HG03175 (cell line): ENCODE results near the gene HNF1B.

Experiments
- ATAC-seq: cut with Tn5 transposase; IDR thresholded peaks from one replicate; pipeline ENCODE4 v1.9.1; 2021; ENCODE audit warnings: mild to moderate bottlenecking, moderate library complexity; ENCODE audit not compliant: unreplicated experiment

The HNF1B gene

DNA sequence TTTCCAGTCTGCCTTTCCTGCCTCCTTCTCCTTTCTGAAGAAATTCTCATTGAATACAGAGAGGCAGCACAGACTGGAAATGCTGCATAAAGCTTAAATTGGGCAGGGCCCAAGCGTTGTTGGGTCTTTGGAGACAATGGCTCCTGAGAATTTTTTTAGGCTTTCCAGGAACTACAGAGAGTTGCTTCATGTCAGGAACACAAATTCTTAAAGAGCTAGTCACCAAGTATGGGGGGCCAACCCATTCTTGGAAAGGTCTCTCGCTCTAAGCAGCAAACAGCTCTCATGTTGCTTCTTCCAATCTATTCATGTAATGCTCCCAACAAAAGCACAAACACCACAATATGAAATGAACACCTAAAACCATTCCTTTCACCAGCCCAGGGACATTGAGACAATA, 6.9 kb downstream of the HNF1B start:
- ATAC-seq = no peak

DNA sequence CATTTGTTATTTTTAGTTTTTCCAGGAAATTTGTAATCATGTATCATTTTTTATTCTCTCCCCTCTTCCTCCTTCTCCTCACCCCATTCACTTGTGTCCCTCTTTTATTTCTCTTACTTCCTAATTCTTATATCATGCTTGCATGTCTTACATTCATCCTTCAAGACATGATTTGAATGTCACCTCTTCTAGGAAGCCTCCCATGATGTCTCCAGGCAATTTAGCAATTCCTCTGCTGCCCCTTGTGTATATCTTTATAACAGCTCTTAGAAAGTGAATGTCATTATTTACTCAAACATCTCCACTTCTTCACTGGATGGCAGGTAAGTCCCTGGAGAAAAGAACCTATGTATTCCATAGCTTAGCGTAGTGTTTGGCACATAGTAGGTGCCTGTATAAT, 7.8 kb downstream of the HNF1B start:
- ATAC-seq = no peak

DNA sequence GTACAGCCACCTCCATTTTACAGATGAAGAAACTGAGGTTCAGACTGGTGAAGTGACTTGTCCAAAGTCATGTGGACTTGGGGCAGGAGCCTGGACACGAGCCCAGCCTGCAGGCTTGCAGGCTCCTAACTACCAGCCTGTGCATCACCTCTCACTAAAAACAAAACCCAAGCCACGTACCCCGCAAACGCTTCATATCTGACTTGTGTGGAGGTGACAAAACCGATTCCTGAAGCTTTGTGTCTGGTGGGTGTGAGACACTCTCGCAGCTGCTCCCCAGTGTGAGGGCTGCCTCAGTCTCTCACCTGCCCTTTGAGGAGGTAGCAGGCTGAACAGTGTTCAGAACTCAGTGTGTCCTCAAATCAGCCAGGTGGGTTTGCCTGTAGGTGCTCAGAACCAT, 8.4 kb downstream of the HNF1B start:
- no peak for ATAC-seq

DNA sequence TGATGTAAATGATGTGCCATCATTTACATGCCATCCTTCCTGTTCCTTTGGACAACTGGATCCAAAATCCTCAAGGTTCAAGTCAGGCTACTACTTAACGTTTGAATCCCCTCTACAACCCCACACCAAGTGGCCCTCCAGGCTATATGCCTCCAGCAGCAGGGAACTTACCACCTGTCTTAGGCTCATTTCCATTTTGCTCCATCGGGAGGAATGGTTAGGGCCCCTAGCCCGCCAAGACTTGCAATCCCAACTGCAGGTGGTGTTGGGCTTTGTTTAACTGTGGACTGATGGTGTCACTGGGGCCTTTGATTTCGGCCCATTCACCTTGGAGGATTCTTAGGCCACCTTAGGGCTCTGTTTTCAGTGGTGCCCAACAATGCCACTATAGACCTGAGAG, 9.7 kb downstream of the HNF1B start:
- ATAC-seq = no peak

DNA sequence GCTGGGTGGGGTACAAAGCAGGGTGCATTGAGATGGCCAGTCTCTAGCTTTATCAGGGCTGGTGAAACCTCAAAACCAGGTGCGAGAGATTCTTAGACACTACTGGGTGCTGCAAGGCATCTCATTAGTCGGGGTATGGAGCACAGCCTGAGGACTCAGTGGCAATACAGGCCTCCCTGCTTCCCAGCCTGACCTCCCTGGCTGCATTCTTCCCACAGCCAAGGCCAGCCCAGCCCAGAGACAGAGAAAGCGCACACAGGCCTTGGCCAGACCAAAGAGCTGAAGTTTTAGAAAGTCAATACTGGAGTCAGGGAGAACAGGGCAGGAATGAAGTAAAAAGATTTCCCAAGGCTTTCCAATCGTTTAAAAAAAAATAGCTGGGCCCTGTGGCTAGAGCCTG, 12.5 kb downstream of the HNF1B start:
- ATAC-seq = no peak

DNA sequence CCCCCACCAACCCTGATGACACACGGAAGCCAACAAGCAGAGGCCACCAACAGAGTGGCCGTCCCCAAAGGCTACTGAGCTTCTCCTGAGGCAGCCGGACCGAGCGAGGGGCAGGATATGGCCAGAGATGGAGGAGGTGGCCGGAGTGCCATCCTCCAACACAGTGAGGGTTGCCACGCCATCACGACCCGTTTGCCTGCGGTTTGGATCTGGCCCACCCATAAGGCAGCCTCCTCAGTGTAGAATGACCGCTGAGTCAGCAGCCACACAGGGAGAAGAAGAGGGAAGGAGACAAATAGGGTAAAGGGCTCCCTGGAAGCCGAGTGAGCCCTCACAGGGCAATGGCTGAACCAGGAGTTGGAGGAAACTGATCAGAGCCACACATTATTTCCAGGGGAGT, 13.8 kb downstream of the HNF1B start:
- no peak for ATAC-seq

DNA sequence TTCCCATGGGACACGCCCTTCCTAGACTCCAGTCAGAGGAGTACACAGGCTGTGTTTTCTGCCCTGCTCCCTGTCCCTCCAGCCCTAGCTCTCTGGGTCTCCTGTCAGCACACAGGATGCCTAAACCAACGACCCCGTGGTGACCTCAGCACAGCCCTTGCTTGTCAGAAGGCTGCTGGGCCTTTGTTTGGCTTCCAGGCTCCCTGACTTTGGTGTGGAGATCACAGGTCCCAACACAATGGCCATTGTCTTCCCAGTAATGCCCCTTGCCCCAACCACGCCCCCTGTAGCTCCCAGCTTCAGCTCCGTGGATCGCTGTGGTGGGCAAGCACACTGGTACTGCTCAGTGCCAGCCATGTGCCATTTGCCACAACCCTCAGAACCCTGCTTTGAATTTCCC, 15.0 kb downstream of the HNF1B start:
- no peak for ATAC-seq

DNA sequence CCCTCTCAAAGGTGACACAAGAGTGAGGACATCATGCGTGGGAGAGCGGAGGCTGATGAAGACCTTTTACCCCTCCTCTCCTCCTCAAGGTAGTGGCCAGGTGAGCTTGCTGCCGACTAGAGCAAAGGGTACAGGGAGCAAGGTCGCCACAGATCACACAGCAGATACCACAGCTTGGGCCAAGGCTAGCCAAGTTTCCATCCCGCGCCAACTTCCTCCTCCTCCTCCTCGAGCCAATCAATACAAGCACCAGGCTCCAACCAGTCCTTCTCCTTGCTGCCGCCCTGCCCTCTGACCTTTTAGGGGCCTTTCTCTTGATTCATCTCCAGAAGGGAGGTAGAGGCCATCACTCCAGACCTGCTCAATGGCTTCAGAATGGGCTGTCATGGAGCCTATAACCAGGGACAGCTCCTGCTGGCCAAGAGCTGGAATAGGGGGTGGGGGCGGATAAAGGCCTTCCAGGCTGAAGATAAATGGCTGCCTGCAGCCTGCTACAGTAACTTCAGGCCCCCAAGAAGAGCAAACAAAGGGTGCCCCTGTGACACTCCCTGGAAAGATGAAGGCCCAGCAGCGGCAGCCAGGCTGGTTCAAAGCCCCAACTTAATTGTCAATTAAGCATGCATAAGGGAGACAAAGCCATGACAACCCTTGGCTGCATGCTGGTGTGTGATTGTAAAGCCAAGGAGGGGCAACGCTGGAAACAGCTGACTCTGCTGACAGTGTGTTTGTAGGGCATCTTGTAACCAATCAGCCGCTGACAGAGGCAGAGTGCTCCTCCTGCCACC, 17.8 kb downstream of the HNF1B start:
- no peak for ATAC-seq

DNA sequence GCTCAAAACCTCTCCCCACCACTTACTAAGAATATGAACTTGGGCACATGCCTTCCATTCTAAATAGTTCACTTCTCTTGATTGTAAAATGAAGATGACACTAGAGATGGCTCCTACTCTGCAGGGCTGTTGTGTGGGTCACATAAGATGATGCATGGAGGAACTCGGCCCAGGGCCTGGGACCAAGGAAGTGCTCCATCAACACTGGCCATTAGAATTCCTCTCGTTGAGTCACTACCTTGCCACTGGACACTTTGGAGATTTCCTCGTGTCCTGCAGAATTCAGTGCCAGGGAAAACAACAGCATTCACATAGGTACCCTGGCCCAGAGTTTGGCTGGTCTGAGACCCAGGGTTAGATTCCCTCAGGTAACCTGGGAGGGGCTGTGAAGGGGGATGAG, 18.6 kb downstream of the HNF1B start:
- no peak for ATAC-seq

DNA sequence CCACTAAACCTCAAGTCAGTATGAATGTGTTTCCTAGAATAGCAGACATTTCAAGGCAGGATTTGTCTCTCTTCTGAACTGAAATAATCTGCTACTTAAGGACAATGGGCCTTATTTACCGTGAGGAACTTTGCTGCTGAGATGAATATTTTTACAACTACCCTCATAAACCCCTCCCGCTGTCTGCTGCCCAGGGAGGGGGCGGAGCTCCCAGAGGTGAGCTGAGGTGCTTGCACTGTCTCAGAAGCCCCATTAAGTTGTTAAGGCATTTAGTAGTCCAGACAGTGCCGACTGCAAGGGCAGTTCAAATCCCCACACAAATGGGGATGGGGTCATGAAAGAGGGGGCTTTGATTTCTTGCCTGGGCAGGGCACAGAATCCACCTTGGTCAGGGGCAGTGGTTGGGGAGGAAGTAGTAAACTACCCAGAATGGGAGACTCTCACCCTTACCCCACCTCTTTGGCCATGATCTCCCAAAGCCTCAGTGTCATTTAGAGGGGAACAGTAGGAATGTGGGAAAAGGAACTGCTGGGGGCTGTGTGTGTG, 19.2 kb downstream of the HNF1B start:
- ATAC-seq = no peak

DNA sequence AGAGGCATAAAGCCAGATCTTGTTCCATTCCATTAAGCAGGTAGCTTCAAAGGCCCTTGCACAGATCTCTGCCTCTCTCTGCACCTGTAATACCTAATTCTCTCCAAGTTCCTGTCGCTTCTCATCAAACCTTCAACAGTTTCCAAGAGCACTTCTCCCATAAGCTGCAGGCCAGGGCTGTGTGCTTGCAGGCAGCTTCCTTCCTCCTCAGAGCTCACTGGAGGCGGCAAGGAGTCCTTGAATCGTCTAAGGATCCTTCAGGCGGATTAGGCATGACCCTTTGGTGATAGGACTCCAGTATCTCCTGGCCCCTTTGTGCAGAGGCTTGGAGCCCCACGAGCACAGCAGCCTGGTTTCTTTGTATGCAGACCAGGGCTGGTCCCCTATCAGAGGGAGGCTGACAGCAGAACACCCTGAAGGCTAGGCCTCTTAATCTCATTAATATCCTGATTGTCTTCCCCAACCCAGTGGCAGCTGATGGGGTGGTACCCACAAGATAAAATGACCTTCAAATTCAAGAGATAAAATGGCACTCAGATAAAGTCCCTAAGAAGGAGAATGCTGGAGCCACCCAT, 19.8 kb downstream of the HNF1B start:
- ATAC-seq = no peak

DNA sequence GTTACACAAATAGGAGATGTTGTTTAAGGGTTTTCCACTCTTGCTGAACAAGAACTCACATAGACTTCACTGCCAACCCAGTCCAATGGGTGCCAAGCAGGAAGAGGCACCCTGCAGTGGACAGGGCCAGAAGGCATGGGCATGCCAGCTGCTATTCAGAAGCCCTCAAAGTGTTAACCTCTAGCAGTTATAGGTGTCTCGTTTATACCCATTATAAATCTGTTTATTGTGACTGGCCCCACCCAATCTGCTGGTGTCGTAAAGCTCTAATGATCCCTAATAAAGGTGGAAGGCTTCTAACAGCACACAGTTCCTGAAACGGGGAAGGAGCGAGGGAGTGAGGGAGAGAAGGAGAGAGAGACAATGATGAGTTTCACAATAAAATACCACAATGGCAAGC, 23.9 kb downstream of the HNF1B start:
- no peak for ATAC-seq

DNA sequence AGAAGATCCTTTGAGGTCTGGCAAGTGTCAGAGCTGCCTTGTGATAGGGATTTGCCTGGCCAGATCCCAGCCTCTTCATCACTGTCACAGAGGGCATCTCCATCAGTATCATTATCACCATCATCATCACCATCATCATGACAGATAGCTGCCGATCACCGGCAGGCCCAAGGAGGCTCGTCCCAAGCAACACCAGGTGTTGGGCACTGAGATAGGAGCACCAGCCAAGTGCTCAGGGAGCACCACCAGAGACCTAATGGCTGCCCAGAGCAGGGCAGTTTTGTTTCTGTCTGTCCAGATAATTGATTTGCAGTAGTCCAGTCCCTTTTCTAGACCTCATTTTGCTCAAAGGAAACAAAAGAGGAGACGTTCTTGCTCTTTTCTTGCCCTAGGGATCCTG, 25.0 kb downstream of the HNF1B start:
- ATAC-seq = no peak

DNA sequence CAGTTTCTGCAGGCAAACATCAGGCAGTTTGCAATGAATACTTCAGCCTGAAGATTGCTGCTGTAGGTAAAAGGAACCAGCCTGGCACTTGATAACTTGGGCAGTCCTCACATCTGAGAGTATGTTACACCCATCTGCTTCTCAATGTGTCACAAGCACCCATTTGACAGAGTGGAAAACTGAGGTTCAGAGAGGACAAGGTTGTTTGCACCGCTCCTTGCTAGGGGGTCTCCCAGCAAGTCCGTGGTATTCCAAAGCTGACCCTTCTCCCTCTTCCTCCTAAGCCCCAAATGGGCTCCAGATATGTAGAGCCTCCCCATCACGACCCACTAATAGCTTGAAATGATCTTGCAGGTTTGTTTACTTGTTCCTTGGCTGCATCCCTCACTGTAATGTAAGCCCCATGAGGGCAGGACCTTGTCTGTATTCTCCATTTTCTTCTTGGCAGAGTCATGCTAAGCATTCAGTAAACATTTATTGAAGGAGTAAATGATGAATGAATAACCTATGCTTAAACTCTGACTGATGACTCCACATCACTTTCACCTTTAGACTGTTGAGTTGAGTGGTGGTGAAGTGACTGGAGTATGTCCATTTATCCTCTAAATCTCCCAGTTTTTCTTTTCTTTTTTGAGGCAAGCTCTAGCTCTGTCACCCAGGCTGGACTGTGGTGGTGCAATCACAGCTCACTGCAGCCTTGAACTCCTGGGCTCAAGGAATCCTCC, 26.4 kb downstream of the HNF1B start:
- no peak for ATAC-seq

DNA sequence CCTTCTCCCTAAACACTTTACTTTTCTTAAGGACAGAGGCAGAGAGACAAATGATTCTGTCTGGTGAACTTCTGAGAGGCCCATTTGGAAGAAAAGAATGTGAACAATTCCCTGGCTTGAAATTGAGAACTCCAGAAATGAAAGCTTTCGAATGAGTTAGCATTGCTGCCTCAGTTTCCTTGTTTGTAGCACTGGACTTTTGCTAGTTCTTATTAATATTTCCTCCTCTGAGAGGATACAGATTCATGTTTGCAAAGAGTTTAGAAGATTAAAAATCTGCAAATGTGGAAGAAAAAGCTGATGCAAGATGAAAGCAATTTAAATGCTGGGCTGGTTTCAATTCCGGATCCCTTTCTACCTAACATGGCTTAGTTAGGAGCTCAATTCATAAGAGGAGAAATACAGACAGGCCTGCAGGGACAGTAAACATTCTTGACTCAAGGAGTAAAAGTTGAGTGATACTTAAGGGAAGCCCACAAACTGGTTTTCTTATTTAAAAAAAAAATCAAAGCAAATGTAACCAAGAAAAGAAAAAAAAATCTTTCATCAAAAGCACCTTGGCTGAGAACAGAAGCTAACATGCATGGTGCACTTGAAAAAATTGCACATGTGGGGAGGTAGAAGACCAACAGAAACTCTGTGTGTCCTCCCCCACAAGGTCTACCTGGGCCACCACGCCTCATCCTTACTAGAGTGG, 27.1 kb downstream of the HNF1B start:
- ATAC-seq = no peak

DNA sequence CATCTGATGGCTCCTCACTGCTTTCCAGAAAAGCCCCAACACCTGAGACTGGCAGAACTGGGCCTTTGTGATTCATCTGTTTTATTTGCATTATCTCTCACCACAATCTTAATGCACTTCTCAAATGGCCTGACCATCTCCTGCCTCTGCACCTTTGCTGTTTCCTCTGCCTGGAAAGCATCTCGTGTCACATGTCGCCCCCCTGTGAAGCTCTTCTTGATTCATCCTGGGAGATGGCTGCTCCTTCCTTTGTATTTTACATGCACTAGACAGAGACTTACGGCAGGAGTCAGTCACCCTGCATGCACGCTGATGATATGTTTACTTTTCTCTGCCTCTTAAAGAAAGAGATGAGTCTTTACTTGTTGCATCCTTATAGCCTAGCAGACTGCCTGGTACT, 30.0 kb downstream of the HNF1B start:
- no peak for ATAC-seq

DNA sequence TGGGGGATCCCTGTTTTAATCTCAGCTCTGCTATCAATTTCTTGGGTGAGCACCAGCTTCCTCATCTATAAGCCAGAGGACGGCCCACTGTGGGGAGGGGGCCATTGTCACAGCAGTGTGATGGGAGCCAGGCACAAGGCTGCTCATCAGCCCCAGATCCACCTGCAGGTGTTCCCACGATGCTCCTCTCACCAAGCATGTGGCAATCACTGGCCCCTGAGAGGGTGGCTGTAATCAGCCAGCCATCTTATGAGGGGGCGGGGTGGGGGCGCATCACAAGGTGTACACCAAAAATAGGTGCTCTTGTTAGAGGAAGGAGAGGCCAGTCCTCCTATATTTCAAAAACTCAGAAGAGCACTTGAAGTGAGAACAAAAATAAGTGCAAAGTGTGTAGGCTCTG, 31.2 kb downstream of the HNF1B start:
- ATAC-seq = no peak

DNA sequence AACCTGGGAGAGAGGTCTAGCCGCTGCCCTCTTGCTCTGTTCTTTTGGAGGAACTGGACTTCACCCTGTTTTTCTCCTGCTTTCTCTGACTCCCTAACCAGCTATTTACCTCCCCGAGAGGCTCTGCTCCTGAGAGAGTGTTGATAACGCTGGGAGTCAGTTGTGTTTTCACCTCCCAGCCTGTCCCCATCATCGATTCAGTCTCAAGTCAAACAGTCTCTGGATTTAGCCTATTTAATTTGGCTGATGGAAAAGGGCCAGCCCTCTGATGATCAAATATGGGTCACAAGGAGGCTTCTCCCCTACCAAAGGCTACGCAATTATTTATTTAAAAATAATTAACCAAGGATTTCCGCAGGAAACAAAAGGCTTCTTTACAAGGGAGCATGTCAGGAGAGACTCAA, 31.8 kb downstream of the HNF1B start:
- ATAC-seq = no peak

DNA sequence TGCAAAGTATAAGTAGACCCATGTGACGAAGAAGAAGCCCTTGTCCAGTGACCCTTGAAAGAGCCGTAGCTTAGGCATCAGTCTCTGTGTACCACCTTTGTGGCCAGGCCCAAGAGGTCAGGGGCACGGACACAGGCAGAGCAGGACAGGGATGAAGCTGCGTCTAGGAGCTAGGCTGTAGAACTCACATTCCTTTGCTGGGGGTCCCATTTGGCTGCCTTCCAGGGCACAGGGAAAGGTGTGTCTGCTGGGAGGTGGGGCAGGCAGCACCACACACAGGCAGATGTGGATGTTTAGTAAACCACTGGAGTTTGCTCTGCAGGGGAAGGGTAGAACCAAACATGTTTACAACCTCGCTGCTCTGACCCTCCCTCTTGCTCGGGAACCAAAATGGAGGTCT, 33.7 kb downstream of the HNF1B start:
- ATAC-seq = no peak

DNA sequence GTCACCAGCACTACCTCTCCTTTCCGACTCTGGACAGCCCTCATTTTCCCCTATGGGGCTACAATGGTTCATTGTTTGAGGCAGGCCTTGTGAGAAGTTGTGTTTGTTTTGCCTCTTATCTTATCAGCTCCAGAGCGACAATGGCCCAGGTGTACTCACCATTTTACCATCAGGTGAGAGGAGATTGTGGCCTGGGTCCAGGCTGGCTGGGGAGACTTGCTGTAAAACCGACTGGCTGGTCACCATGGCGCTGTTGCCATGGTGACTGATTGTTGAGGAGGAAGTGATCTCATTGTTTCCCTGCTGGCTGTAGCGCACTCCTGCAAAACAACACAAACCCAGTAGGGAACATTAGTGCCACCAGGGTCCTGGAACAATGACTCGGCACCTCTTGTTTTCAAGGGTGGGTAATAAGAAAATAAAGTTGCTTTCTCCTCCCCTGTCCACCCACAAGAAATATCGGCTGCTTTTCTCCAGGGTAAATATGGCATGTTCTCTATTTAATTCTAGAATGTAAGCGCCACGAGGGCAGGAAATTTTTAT, 34.4 kb downstream of the HNF1B start:
- ATAC-seq = no peak

DNA sequence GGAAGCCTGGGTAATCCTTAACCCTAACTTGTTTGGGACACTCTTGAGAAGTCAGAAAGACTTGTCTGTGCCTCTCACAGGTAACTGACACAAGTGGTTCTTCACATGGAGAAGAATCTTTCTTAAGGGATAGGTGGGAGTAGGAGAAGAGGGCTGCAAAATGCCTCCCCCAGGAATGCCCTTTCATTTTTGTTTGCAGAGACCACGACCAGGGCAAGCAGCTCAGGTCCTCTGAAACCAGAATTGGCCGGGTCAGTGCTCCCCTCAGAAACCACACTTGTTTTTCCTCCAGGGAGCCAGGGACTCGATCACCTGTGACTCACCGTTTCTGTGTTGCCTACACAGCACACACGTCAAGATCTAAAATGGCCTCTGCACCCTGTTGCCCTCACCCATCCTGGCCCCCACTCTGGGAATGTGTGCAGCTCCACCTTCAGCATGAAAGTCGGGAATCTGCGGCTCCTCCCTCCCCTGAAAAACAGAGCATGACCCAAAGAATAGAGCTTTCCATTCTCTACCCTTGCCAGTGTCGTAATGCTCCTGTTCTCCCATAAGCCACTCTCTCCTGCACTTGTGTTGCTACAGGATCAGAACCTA, 36.1 kb downstream of the HNF1B start:
- no peak for ATAC-seq
